AG09309 (cell line): ENCODE data around the gene RBBP6.
"Not testable (repeated sequence)": the region's sequence is repeated elsewhere in the genome, so short reads cannot be mapped to it uniquely, and the experiment has no call there.

Source experiments
- DNase-seq: peaks from one replicate; pipeline ENCODE4 v3.0.0-alpha.2; 2010; ENCODE audit warnings: low read depth
- H3K4me3 ChIP-seq: 2 replicates; pipeline ENCODE4 v1.5.1; 2011; ENCODE audit warnings: mild to moderate bottlenecking, low read depth, low read length, moderate library complexity; ENCODE audit not compliant: control insufficient read depth
- TF ChIP-seq, protein P1 (sequence below): IDR thresholded peaks from 2 replicates; pipeline ENCODE4 v1.5.1; 2011; ENCODE audit warnings: mild to moderate bottlenecking, low read depth, low read length, inconsistent platforms; ENCODE audit not compliant: insufficient read depth, control insufficient read depth; ENCODE audit errors: missing control alignments

Gene RBBP6

DNA sequence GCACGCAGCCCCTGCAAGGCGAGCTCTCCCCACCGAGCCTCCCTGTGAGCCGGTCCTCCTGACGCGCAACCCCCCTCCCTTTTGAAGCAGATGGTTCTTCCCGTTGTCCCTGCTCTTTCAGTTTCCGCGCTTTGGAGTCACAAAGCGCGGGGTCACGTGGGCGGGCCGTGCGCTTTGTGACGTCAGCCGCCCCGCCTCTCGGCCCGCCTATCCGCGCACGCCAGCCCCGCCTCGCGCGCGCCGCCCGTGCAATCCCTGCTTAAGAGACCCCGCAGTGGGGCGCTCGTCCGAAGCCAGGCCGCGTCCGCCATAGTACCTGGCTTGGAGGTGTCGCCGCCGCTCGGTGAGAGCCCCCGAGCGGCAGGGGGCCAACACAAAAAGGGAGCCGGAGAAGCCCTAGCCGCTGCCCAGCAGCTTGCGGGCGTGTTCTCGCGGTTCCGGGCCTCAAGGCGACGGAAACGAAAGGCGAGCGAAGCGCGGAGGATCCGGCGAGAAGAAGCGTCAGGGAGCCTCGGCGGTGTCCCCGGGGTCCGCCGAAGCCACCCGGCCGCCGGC, at the start of gene RBBP6:
Gene RBBP6 (plus strand): TSS at position 272 of the 555 bp plus-strand sequence. CDS start 1,061 bp downstream, outside the sequence.
- H3K4me3 ChIP-seq = peak within 1 kb of the TSS; percentile 96
- TF ChIP-seq, protein P1, sequence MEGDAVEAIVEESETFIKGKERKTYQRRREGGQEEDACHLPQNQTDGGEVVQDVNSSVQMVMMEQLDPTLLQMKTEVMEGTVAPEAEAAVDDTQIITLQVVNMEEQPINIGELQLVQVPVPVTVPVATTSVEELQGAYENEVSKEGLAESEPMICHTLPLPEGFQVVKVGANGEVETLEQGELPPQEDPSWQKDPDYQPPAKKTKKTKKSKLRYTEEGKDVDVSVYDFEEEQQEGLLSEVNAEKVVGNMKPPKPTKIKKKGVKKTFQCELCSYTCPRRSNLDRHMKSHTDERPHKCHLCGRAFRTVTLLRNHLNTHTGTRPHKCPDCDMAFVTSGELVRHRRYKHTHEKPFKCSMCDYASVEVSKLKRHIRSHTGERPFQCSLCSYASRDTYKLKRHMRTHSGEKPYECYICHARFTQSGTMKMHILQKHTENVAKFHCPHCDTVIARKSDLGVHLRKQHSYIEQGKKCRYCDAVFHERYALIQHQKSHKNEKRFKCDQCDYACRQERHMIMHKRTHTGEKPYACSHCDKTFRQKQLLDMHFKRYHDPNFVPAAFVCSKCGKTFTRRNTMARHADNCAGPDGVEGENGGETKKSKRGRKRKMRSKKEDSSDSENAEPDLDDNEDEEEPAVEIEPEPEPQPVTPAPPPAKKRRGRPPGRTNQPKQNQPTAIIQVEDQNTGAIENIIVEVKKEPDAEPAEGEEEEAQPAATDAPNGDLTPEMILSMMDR = peak; percentile 16
- peak; percentile 86 for DNase-seq

- TF ChIP-seq, protein P1 = no peak
- no peak for DNase-seq
- H3K4me3 ChIP-seq = no peak overlapping the region
Measured at GRCh38 chr16:24490866-24491265, 48.5 kb upstream of the RBBP6 start.

DNA sequence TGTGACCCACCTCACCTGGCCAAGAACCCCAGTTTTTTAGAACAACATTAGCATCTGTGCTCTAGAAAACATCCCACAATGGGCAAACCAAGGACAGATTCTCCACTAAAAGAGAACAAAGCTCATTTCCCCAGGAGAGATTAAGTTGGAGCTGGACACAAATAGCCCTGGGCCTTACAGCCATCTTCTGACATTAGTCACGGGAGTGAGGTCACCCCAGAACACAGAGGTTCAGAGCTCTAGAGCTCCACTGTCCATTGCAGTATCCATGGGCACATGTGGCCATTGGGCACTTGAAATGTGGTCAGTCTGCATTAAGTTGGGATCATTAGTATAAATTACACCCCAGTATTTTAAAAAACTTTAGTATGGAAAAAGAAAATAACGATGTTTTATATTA, 47.6 kb upstream of the RBBP6 start:
- TF ChIP-seq, protein P1 = no peak
- no peak for DNase-seq
- no peak overlapping the region for H3K4me3 ChIP-seq

DNA sequence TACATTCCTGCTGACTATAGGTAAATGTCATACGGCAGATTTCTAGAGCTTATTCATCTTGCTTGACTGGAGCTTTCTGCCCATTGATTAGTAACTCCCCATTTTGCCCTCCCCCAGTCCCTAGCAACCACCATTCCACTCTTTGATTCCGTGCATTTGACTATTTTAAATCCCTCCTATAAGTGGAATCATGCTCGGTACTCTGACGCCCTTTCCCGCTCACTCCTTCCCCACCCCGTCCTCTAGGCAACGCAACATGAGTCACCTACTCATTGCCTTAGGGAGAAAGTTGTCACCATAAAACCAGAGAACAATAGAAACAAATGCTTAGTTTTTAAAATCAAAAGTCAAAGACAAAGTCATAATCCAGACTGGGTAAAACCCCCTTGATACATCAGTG, 45.5 kb upstream of the RBBP6 start:
- no peak overlapping the region for H3K4me3 ChIP-seq
- TF ChIP-seq, protein P1 = no peak
- DNase-seq = no peak

DNA sequence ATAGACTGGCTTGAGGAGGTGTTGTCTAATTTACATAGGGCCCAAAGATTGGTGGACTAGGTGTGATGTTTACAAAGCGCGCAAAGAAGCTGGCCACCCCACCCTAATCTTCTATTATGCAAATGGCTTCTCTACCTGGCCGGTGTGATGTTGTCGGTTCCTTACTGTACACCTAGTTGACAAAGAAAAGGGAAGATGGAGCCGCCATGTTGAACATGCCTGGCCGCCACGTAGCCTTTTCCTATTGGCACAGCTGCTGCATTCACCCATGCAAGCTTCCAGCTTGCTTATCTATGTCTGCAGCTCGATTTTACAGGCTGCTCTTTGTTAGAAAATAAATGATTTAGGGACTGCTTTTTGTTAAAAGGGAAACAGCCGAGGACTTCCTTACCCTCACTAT, 44.2 kb upstream of the RBBP6 start:
- not testable (repeated sequence) for DNase-seq, H3K4me3 ChIP-seq

- TF ChIP-seq, protein P1 = no peak
- no peak overlapping the region for H3K4me3 ChIP-seq
- peak; percentile 3 for DNase-seq
Measured at GRCh38 chr16:24497440-24497839, 41.9 kb upstream of the RBBP6 start.

GRCh38 chr16:24499193-24499814, 40.1 kb upstream of the RBBP6 start:
- TF ChIP-seq, protein P1 = peak; percentile 57
- H3K4me3 ChIP-seq = no peak overlapping the region
- no peak for DNase-seq
